HEK293T (cell line): ENCODE results near the gene BHMT2.

Source experiments
- BHLHE40 ChIP-seq: fragments of 450-650 bp; IDR thresholded peaks from 2 replicates; pipeline ENCODE4 v1.6.1; 2016; ENCODE audit warnings: mild to moderate bottlenecking, moderate library complexity, borderline replicate concordance
- FOXA1 ChIP-seq: fragments of 450-650 bp; IDR thresholded peaks from 2 replicates; pipeline ENCODE4 v1.6.1; 2016; ENCODE audit warnings: mild to moderate bottlenecking
- HDGF ChIP-seq: fragments of 450-650 bp; IDR thresholded peaks from 2 replicates; pipeline ENCODE4 v1.6.1; 2017; ENCODE audit warnings: antibody characterized with exemption, borderline replicate concordance

DNA sequence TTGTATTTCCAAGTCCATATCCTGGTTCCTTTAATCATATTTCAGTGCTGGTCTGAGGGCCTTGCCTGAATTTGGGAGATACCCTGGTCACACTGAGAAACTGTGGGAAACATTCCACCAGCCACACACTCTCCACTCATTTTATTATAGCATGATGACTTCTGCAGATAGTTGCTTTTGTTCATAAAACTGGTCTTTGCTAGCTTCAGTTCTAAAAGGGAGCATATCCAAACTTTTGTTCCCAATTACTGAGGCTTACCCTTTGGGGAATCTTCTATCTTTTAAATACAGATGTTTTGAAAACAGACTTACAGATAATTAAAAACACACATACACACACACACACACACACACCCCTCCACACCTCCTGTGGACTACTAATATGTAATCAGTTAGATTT, 21.1 kb upstream of the BHMT2 start:
- TF ChIP-seq HDGF, result no peak
- no peak for TF ChIP-seq BHLHE40
- TF ChIP-seq FOXA1, result no peak
